Fibroblast of pulmonary artery (primary cell): Measurements from ENCODE around the gene KCNJ10.

ENCODE experiments used
- DNase-seq: peaks from one replicate; pipeline ENCODE4 v3.0.0-alpha.2; 2010; ENCODE audit warnings: low read depth
- H3K4me3 ChIP-seq: replicated peaks from 2 replicates; pipeline ENCODE4 v1.5.1; 2011; ENCODE audit warnings: low read depth, mild to moderate bottlenecking, control low read depth, low read length, moderate library complexity
- CTCF ChIP-seq: IDR thresholded peaks from 2 replicates; pipeline ENCODE4 v1.5.1; 2011; ENCODE audit warnings: mild to moderate bottlenecking, control low read depth, low read length, inconsistent platforms; ENCODE audit errors: missing control alignments

Gene KCNJ10

GRCh38 chr1:159951551-159951950 is 118.4 kb downstream of the KCNJ10 start:
- H3K4me3 ChIP-seq, result no peak overlapping the region
- DNase-seq, result no peak
- no peak for TF ChIP-seq CTCF

GRCh38 chr1:159951016-159951415 is 118.9 kb downstream of the KCNJ10 start:
- DNase-seq, result no peak
- H3K4me3 ChIP-seq, result no peak overlapping the region
- no peak for TF ChIP-seq CTCF

GRCh38 chr1:159949981-159950381 is 120.0 kb downstream of the KCNJ10 start:
- DNase-seq, result no peak
- H3K4me3 ChIP-seq, result no peak overlapping the region
- no peak for TF ChIP-seq CTCF

GRCh38 chr1:159949123-159949522 is 120.8 kb downstream of the KCNJ10 start:
- no peak overlapping the region for H3K4me3 ChIP-seq
- no peak for TF ChIP-seq CTCF
- no peak for DNase-seq
